SJSA1 (cell line): ENCODE results near the gene FER1L5. TPM values are rescaled to one million over a fixed set of nuclear protein-coding genes. Genes with fewer than 3 reads are reported as not detected.

Experiments
- DNase-seq, 2 experiments: peaks; one replicate each; pipeline ENCODE4 v3.0.0-alpha.2; 2015 to 2020; ENCODE audit warnings: low spot score in 2 of 2, low read depth in 1 of 2
- H3K27ac ChIP-seq: fragments of 250-450 bp; sonication (Bioruptor Pico); 2 replicates; pipeline ENCODE4 v1.5.1; 2020; ENCODE audit warnings: mild to moderate bottlenecking, moderate library complexity
- H3K27me3 ChIP-seq: fragments of 250-450 bp; sonication (Bioruptor Pico); replicated peaks from 2 replicates; pipeline ENCODE4 v1.5.1; 2020; ENCODE audit warnings: mild to moderate bottlenecking, moderate library complexity
- H3K36me3 ChIP-seq: fragments of 250-450 bp; sonication (Bioruptor Pico); 2 replicates; pipeline ENCODE4 v1.5.1; 2020; ENCODE audit warnings: mild to moderate bottlenecking
- H3K4me1 ChIP-seq: fragments of 250-450 bp; sonication (Bioruptor Pico); replicated peaks from 2 replicates; pipeline ENCODE4 v1.6.1; 2021; ENCODE audit warnings: mild to moderate bottlenecking
- H3K4me3 ChIP-seq: fragments of 250-450 bp; sonication (Bioruptor Pico); 2 replicates; pipeline ENCODE4 v1.5.1; 2020; ENCODE audit warnings: mild to moderate bottlenecking
- H3K9me3 ChIP-seq: fragments of 250-450 bp; sonication (Bioruptor Pico); replicated peaks from 2 replicates; pipeline ENCODE4 v1.5.1; 2020; ENCODE audit warnings: mild to moderate bottlenecking
- total RNA-seq: library from RNA; depleted of rRNA; stranded (reverse); fragments of >200 nt; shearing (Covaris generic); gene quantifications from 2 replicates; pipeline ENCODE4 v1.2.3, GENCODE V29; 2014

FER1L5 gene
- total RNA-seq, 1 experiment from 2014 or later, result not detected

GRCh38 chr2:96689431-96689991 lies 46.9 kb downstream of the FER1L5 start:
- Histone ChIP-seq H3K9me3 (no peaks in the 10 kb centered on the region), H3K36me3 (no peaks in the 10 kb centered on the region), H3K4me3 (no peak overlapping the region), H3K4me1 (no peaks in the 10 kb centered on the region), H3K27me3 (no peaks in the 10 kb centered on the region), H3K27ac (no peak overlapping the region)
- no peak for DNase-seq

- no peak for DNase-seq
- no peaks in the 10 kb centered on the region for H3K27me3 ChIP-seq
- no peak overlapping the region for H3K4me3 ChIP-seq
- no peak overlapping the region for H3K27ac ChIP-seq
- no peaks in the 10 kb centered on the region for H3K4me1 ChIP-seq
- no peaks in the 10 kb centered on the region for H3K36me3 ChIP-seq
- H3K9me3 ChIP-seq, result no peaks in the 10 kb centered on the region
Observed at GRCh38 chr2:96690306-96691021, 47.9 kb downstream of the FER1L5 start.

GRCh38 chr2:96691022-96691612 lies 48.6 kb downstream of the FER1L5 start:
- Histone ChIP-seq H3K4me3 (no peak overlapping the region), H3K36me3 (no peaks in the 10 kb centered on the region), H3K27me3 (no peaks in the 10 kb centered on the region), H3K9me3 (no peaks in the 10 kb centered on the region), H3K27ac (no peak overlapping the region), H3K4me1 (no peaks in the 10 kb centered on the region)
- DNase-seq, result no peak

GRCh38 chr2:96692094-96692971 lies 49.8 kb downstream of the FER1L5 start:
- DNase-seq, result no peak
- Histone ChIP-seq H3K9me3 (no peaks in the 10 kb centered on the region), H3K36me3 (no peaks in the 10 kb centered on the region)

GRCh38 chr2:96693286-96694200 lies 51.0 kb downstream of the FER1L5 start:
- DNase-seq, result no peak

More at GRCh38 chr2:96692094-96692971, 49.8 kb downstream of the FER1L5 start:
- Histone ChIP-seq H3K27me3 (no peaks in the 10 kb centered on the region), H3K4me3 (no peak overlapping the region), H3K27ac (no peak overlapping the region), H3K4me1 (no peaks in the 10 kb centered on the region)

GRCh38 chr2:96694279-96694678 lies 51.7 kb downstream of the FER1L5 start:
- no peak overlapping the region for H3K27ac ChIP-seq
- no peaks in the 10 kb centered on the region for H3K9me3 ChIP-seq
- H3K4me1 ChIP-seq, result no peaks in the 10 kb centered on the region
- no peaks in the 10 kb centered on the region for H3K27me3 ChIP-seq
- no peaks in the 10 kb centered on the region for H3K36me3 ChIP-seq
- no peak for DNase-seq
- H3K4me3 ChIP-seq, result no peak overlapping the region

More at GRCh38 chr2:96693286-96694200, 51.0 kb downstream of the FER1L5 start:
- H3K4me3 ChIP-seq, result no peak overlapping the region
- no peaks in the 10 kb centered on the region for H3K9me3 ChIP-seq
- H3K4me1 ChIP-seq, result no peaks in the 10 kb centered on the region
- no peak overlapping the region for H3K27ac ChIP-seq
- H3K36me3 ChIP-seq, result no peaks in the 10 kb centered on the region
- no peaks in the 10 kb centered on the region for H3K27me3 ChIP-seq

GRCh38 chr2:96694816-96695455 lies 52.4 kb downstream of the FER1L5 start:
- no peaks in the 10 kb centered on the region for H3K36me3 ChIP-seq
- no peaks in the 10 kb centered on the region for H3K9me3 ChIP-seq
- no peak overlapping the region for H3K4me3 ChIP-seq
- no peak for DNase-seq
- H3K27me3 ChIP-seq, result no peaks in the 10 kb centered on the region
- no peak overlapping the region for H3K27ac ChIP-seq
- H3K4me1 ChIP-seq, result no peaks in the 10 kb centered on the region

GRCh38 chr2:96695602-96696001 lies 53.0 kb downstream of the FER1L5 start:
- H3K9me3 ChIP-seq, result no peaks in the 10 kb centered on the region
- H3K27ac ChIP-seq, result no peak overlapping the region
- H3K4me1 ChIP-seq, result no peaks in the 10 kb centered on the region
- no peak overlapping the region for H3K4me3 ChIP-seq
- DNase-seq, result no peak
- H3K27me3 ChIP-seq, result no peaks in the 10 kb centered on the region
- no peaks in the 10 kb centered on the region for H3K36me3 ChIP-seq

- no peak overlapping the region for H3K4me3 ChIP-seq
- DNase-seq, result no peak
- H3K27me3 ChIP-seq, result no peaks in the 10 kb centered on the region
- H3K27ac ChIP-seq, result no peak overlapping the region
- H3K9me3 ChIP-seq, result no peaks in the 10 kb centered on the region
- no peaks in the 10 kb centered on the region for H3K4me1 ChIP-seq
- H3K36me3 ChIP-seq, result peaks cover 5% of the 10 kb centered on the region; the same call in 1 of the 2 replicates
Observed at GRCh38 chr2:96697476-96697875, 54.9 kb downstream of the FER1L5 start.

- Histone ChIP-seq H3K36me3 (peaks cover 12% of the 10 kb centered on the region; the same call in 1 of the 2 replicates), H3K4me1 (no peaks in the 10 kb centered on the region), H3K9me3 (no peaks in the 10 kb centered on the region), H3K27me3 (no peaks in the 10 kb centered on the region), H3K27ac (no peak overlapping the region), H3K4me3 (no peak overlapping the region)
- no peak for DNase-seq
Observed at GRCh38 chr2:96698221-96698861, 55.8 kb downstream of the FER1L5 start.

- Histone ChIP-seq H3K4me3 (no peak overlapping the region), H3K36me3 (peaks cover 12% of the 10 kb centered on the region; the same call in 1 of the 2 replicates), H3K27ac (no peak overlapping the region), H3K4me1 (no peaks in the 10 kb centered on the region), H3K9me3 (no peaks in the 10 kb centered on the region), H3K27me3 (no peaks in the 10 kb centered on the region)
- DNase-seq, result no peak
Observed at GRCh38 chr2:96699021-96699420, 56.5 kb downstream of the FER1L5 start.

GRCh38 chr2:96699621-96700020 lies 57.1 kb downstream of the FER1L5 start:
- Histone ChIP-seq H3K9me3 (no peaks in the 10 kb centered on the region), H3K27me3 (no peaks in the 10 kb centered on the region), H3K4me3 (no peak overlapping the region), H3K36me3 (peaks cover 15% of the 10 kb centered on the region; the same call in 1 of the 2 replicates), H3K4me1 (no peaks in the 10 kb centered on the region), H3K27ac (no peak overlapping the region)
- no peak for DNase-seq
